Psoas muscle (tissue), 8 donors: ENCODE data around the gene SF3B6. TPM values are rescaled to one million over a fixed set of nuclear protein-coding genes. Genes with fewer than 3 reads are reported as not detected.

Source experiments
- ATAC-seq, 4 donors: fragments of 200-7000 bp; cut with Tn5 transposase; one replicate each; pipeline ENCODE4 v1.9.1; 2020; ENCODE audit warnings: moderate library complexity in 3 of 4, mild to moderate bottlenecking in 2 of 4
- DNase-seq, 2 donors: peaks; one replicate each; pipeline ENCODE4 v3.0.0-alpha.2; 2020
- H3K27ac ChIP-seq: fragments of 200-600 bp; one replicate; pipeline ENCODE4 v1.8.0; 2022
- H3K27me3 ChIP-seq, 3 donors: fragments of 200-600 bp in 1 of 3; one replicate each; pipeline versions ENCODE4 v1.6.1 to v1.8.0; 2013 to 2022; ENCODE audit warnings: low read length in 2 of 3, mild to moderate bottlenecking in 2 of 3, moderate library complexity in 1 of 3; ENCODE audit not compliant: insufficient read depth in 3 of 3
- H3K36me3 ChIP-seq, 2 donors: fragments of 200-600 bp in 1 of 2; one replicate each; pipeline versions ENCODE4 v1.6.1 to v1.8.0; 2013 to 2022; ENCODE audit warnings: low read depth in 1 of 2, mild to moderate bottlenecking in 1 of 2, moderate library complexity in 1 of 2; ENCODE audit not compliant: insufficient read depth in 1 of 2
- H3K4me1 ChIP-seq: fragments of 200-600 bp; one replicate; pipeline ENCODE4 v1.8.0; 2022
- H3K4me3 ChIP-seq: fragments of 200-600 bp; one replicate; pipeline ENCODE4 v1.8.0; 2022; ENCODE audit warnings: mild to moderate bottlenecking
- H3K9me3 ChIP-seq: fragments of 200-600 bp; one replicate; pipeline ENCODE4 v1.8.0; 2022
- CTCF ChIP-seq: fragments of 200-600 bp; IDR thresholded peaks from one replicate; pipeline ENCODE4 v1.8.0; 2022; ENCODE audit warnings: antibody characterized with exemption
- WGBS, 3 donors: extraction: QIAGEN DNeasy Blood & Tissue Kit; methylation state at CpG; one replicate each; pipeline versions ENCODE4 v1.1.6 to v1.1.7; 2013; 5-methylcytosine and 5-hydroxymethylcytosine counted together
- intact Hi-C, 2 donors: fragments of 100-400 bp; cut with DNase I; formaldehyde crosslinking; loops; one replicate each; pipeline versions ENCODE4 v1.11.0 to v1.14.2; 2022
- polyA plus RNA-seq, 3 donors: library from polyadenylated mRNA; stranded (reverse); fragments of 200-250 nt; gene quantifications; one replicate each; pipeline ENCODE4 v1.2.3, GENCODE V29; 2013
- total RNA-seq, 4 donors: library from RNA; stranded (reverse); fragmentation: NEBNext Ultra II Directional in 2 of 4; extraction: Animal tissue kit (Norgen Biotek cat#: 25700) in 2 of 4; gene quantifications; one replicate each; pipeline versions ENCODE4 v1.2.1 to v1.2.4, GENCODE V29; 2021 to 2023
- donor health status: healthy with polysubstance abuse.
- donor health status: DM: no; HTN: no; CAD: no; lungs with moderate emphysema.
- donor health status: Bipolar disorder and iron deficiency.
- donor health status: healthy.
- donor health status: DM: yes; HTN: yes; CAD: no.
- donor health status: DM: no; HTN: no; CAD: no.
- donor health status: DM: no; HTN: no; CAD: no.
- donor health status: DM: yes; HTN: yes; CAD: no.

The SF3B6 gene
- total and polyA plus RNA-seq, 7 donors = 44.2 to 116 (median 60.5) TPM

GRCh38 chr2:24017711-24018110 lies 58.4 kb downstream of the SF3B6 start:
- H3K27ac ChIP-seq = no peak overlapping the region
- intact Hi-C loops = no loop called here
- TF ChIP-seq CTCF = no peak
- H3K4me3 ChIP-seq = no peak overlapping the region
- no peak for ATAC-seq
- no peaks in the 10 kb centered on the region for H3K4me1 ChIP-seq
- no peaks in the 10 kb centered on the region for H3K9me3 ChIP-seq
- H3K36me3 ChIP-seq = peaks cover 0 to 3% of the 10 kb centered on the region in 2 donors
- DNase-seq = no peak
- 76 to 85% (median 80%) methylated on average over 8 of the region's 8 CpGs for WGBS, 3 donors
- H3K27me3 ChIP-seq = no peaks in the 10 kb centered on the region

Other genes with a start within 250 kb of the SF3B6 start
- 10 to 100 TPM in 1 of 4 donors, 1 to 10 TPM in 3; 7.7 to 12.5 (median 8.4) TPM for gene ATAD2B, start 149.2 kb downstream of the SF3B6 start, total RNA-seq
- gene ATAD2B, start 149.2 kb downstream of the SF3B6 start, polyA plus RNA-seq = 1 to 10 TPM; 2.6 to 5.6 (median 3.0) TPM
- gene UBXN2A, start 135.9 kb downstream of the SF3B6 start, total RNA-seq = 10 to 100 TPM; 20.4 to 23.5 (median 20.8) TPM
- 10 to 100 TPM; 12.0 to 33.9 (median 19.0) TPM for gene UBXN2A, start 135.9 kb downstream of the SF3B6 start, polyA plus RNA-seq
- under 1 TPM in 2 of 4 donors, not detected in 2; 0.27 to 0.28 TPM for gene MFSD2B, start 66.2 kb downstream of the SF3B6 start, total RNA-seq
- under 1 TPM; 0.03 to 0.12 (median 0.07) TPM for gene MFSD2B, start 66.2 kb downstream of the SF3B6 start, polyA plus RNA-seq
- 10 to 100 TPM in 2 of 4 donors, 1 to 10 TPM in 2; 6.5 to 14.6 (median 9.7) TPM for gene WDCP, start 28.9 kb downstream of the SF3B6 start, total RNA-seq
- gene WDCP, start 28.9 kb downstream of the SF3B6 start, polyA plus RNA-seq = 10 to 100 TPM in 1 of 3 donors, 1 to 10 TPM in 2; 4.6 to 17.3 (median 5.0) TPM
- gene FKBP1B, start 26.6 kb downstream of the SF3B6 start, total RNA-seq = 1 to 10 TPM in 1 of 4 donors, under 1 TPM in 3; 0.46 to 1.8 (median 0.75) TPM
- 1 to 10 TPM; 1.3 to 2.7 (median 2.1) TPM for gene FKBP1B, start 26.6 kb downstream of the SF3B6 start, polyA plus RNA-seq
- 1 to 10 TPM; 1.3 to 5.0 (median 2.6) TPM for gene TP53I3, start 8.5 kb upstream of the SF3B6 start, total RNA-seq
- gene TP53I3, start 8.5 kb upstream of the SF3B6 start, polyA plus RNA-seq = 1 to 10 TPM; 1.7 to 5.6 (median 3.7) TPM
- gene PFN4, start 47.0 kb upstream of the SF3B6 start, total RNA-seq = under 1 TPM in 3 of 4 donors, not detected in 1; 0.24 to 0.45 (median 0.34) TPM
- gene PFN4, start 47.0 kb upstream of the SF3B6 start, polyA plus RNA-seq = 1 to 10 TPM in 1 of 3 donors, under 1 TPM in 2; 0.18 to 1.2 (median 0.35) TPM
- 10 to 100 TPM; 12.4 to 30.1 (median 12.8) TPM for gene FAM228B, start 47.1 kb upstream of the SF3B6 start, total RNA-seq
- gene FAM228B, start 47.1 kb upstream of the SF3B6 start, polyA plus RNA-seq = 1 to 10 TPM; 2.5 to 6.9 (median 5.2) TPM
- under 1 TPM in 3 of 4 donors, not detected in 1; 0.50 to 0.69 (median 0.58) TPM for gene FAM228A, start 98.7 kb upstream of the SF3B6 start, total RNA-seq
- under 1 TPM; 0.04 to 0.24 (median 0.23) TPM for gene FAM228A, start 98.7 kb upstream of the SF3B6 start, polyA plus RNA-seq